Endothelial cell of umbilical vein (primary cell): Measurements from ENCODE around the gene TNFRSF4. TPM values are rescaled to one million over a fixed set of nuclear protein-coding genes. Genes with fewer than 3 reads are reported as not detected.

ENCODE experiments used
- BruUV-seq: library from RNA; stranded (reverse); fragments of 400-500 nt; replicated peaks from 2 replicates; lab custom pipeline; 2021; lab: Mats Ljungman, UMichigan
- CTCF ChIA-PET: fragments of 300-600, 350-600 bp; sonication (Branson Sonifier 250); formaldehyde crosslinking; loops from one replicate; lab custom pipeline; 2021; ENCODE audit warnings: antibody characterized with exemption, inconsistent platforms; lab: Charles Lee
- POLR2A ChIA-PET: fragments of 300-600, 350-600 bp; sonication (Branson Sonifier 250); formaldehyde crosslinking; loops from one replicate; lab custom pipeline; 2021; ENCODE audit warnings: antibody characterized with exemption, inconsistent platforms; lab: Charles Lee
- DNase-seq: peaks from one replicate; pipeline ENCODE4 v3.0.0-alpha.2; 2011; ENCODE audit warnings: low read depth, low spot score
- FAIRE-seq: peaks from 2 replicates; lab custom pipeline; 2011; peaks lifted over from hg19 to GRCh38; lab: Jason Lieb, UNC
- H2AFZ ChIP-seq: 2 replicates; pipeline ENCODE4 v1.6.0; 2012; ENCODE audit warnings: low read depth, low read length, control low read depth, inconsistent platforms
- H3K27ac ChIP-seq: 2 replicates; pipeline ENCODE4 v1.5.1; 2011; ENCODE audit warnings: low read depth, mild to moderate bottlenecking, control low read depth, low read length, moderate library complexity; ENCODE audit not compliant: insufficient read depth
- H3K27me3 ChIP-seq, 2 experiments: 2 replicates each; pipeline versions ENCODE4 v1.6.0 to v1.6.1; 2011; ENCODE audit warnings: low read length in 2 of 2, mixed read lengths in 1 of 2; ENCODE audit not compliant: control insufficient read depth in 2 of 2, insufficient read depth in 2 of 2
- H3K36me3 ChIP-seq, 2 experiments: 2 replicates in 1 of 2; 3 replicates in 1 of 2; pipeline ENCODE4 v1.5.1; 2011; ENCODE audit warnings: low read length in 2 of 2, mild to moderate bottlenecking in 1 of 2, moderate library complexity in 1 of 2; ENCODE audit not compliant: control insufficient read depth in 2 of 2, insufficient read depth in 2 of 2; ENCODE audit errors: extremely low read depth in 1 of 2
- H3K4me1 ChIP-seq: 3 replicates; pipeline ENCODE4 v1.5.1; 2011; ENCODE audit warnings: mild to moderate bottlenecking, low read length; ENCODE audit not compliant: control insufficient read depth, insufficient read depth; ENCODE audit errors: extremely low read depth
- H3K4me2 ChIP-seq: 2 replicates; pipeline ENCODE4 v1.6.1; 2011; ENCODE audit warnings: low read length, control low read depth, mixed read lengths; ENCODE audit not compliant: insufficient read depth
- H3K4me3 ChIP-seq, 3 experiments: fragments of 200-600 bp in 1 of 3; sonication (generic), shearing (Covaris generic) in 1 of 3; replicated peaks in 1 of 3; 2 replicates each; pipeline ENCODE4 v1.5.1; 2011 to 2016; ENCODE audit warnings: control low read depth in 3 of 3, low read length in 3 of 3, mild to moderate bottlenecking in 2 of 3, inconsistent platforms in 1 of 3, low read depth in 1 of 3, moderate library complexity in 1 of 3; ENCODE audit not compliant: insufficient read depth in 1 of 3
- H3K79me2 ChIP-seq: 2 replicates; pipeline ENCODE4 v1.6.0; 2012; ENCODE audit warnings: low read length, inconsistent platforms; ENCODE audit not compliant: control insufficient read depth, insufficient read depth
- H3K9ac ChIP-seq: replicated peaks from 2 replicates; pipeline ENCODE3; 2011; ENCODE audit warnings: low read length, control low read depth; ENCODE audit not compliant: insufficient read depth; ENCODE audit errors: extremely low read depth
- H3K9me1 ChIP-seq: replicated peaks from 3 replicates; pipeline ENCODE4 v1.6.0; 2011; ENCODE audit warnings: mild to moderate bottlenecking, low read length; ENCODE audit not compliant: control insufficient read depth, insufficient read depth; ENCODE audit errors: extremely low read depth
- H3K9me3 ChIP-seq: replicated peaks from 2 replicates; pipeline ENCODE4 v1.5.1; 2012; ENCODE audit warnings: low read length, inconsistent platforms; ENCODE audit not compliant: control insufficient read depth, insufficient read depth
- H4K20me1 ChIP-seq: replicated peaks from 2 replicates; pipeline ENCODE3; 2011; ENCODE audit warnings: mild to moderate bottlenecking, low read length; ENCODE audit not compliant: control insufficient read depth, insufficient read depth; ENCODE audit errors: extremely low read depth
- EZH2 ChIP-seq: IDR thresholded peaks from 2 replicates; pipeline ENCODE4 v1.6.1; 2012; ENCODE audit warnings: borderline replicate concordance, low read depth, mild to moderate bottlenecking, moderate library complexity, low read length, inconsistent platforms; ENCODE audit not compliant: severe bottlenecking
- FOS ChIP-seq: IDR thresholded peaks from 2 replicates; pipeline ENCODE4 v1.6.1; 2011; ENCODE audit warnings: mild to moderate bottlenecking, low read length, moderate library complexity, borderline replicate concordance; ENCODE audit not compliant: insufficient read depth
- GATA2 ChIP-seq: IDR thresholded peaks from 2 replicates; pipeline ENCODE4 v1.7.0; 2011; ENCODE audit warnings: low read depth, mild to moderate bottlenecking, moderate library complexity, mixed read lengths, low read length; ENCODE audit not compliant: insufficient read length, insufficient read depth
- JUN ChIP-seq: IDR thresholded peaks from 2 replicates; pipeline ENCODE4 v1.6.1; 2011; ENCODE audit warnings: borderline replicate concordance, low read depth; ENCODE audit not compliant: insufficient read length, insufficient read depth
- MYC ChIP-seq: IDR thresholded peaks from one replicate; pipeline ENCODE4 v1.6.1; 2011; ENCODE audit warnings: mild to moderate bottlenecking, low read depth, low read length
- POLR2A ChIP-seq: IDR thresholded peaks from 2 replicates; pipeline ENCODE4 v1.6.1; 2012; ENCODE audit warnings: low read depth, mild to moderate bottlenecking, control low read depth, low read length
- POLR2AphosphoS5 ChIP-seq: IDR thresholded peaks from 2 replicates; pipeline ENCODE4 v1.6.1; 2012; ENCODE audit warnings: low read depth, mild to moderate bottlenecking, control low read depth, low read length, moderate library complexity; ENCODE audit not compliant: insufficient read depth
- dilution Hi-C: fragments of 300-500 bp; cut with MboI; formaldehyde crosslinking; loops from one replicate; pipeline ENCODE4 v1.15.0; 2019; ENCODE audit warnings: low sequenced_read_pairs; ENCODE audit not compliant: extremely low pct_ligation_motif_present
- intact Hi-C: fragments of 100-400 bp; cut with micrococcal nuclease; formaldehyde crosslinking; loops from one replicate; pipeline ENCODE4 v1.10.0; 2022
- polyA plus RNA-seq, 4 experiments: library from polyadenylated mRNA; depleted of rRNA in 3 of 4; stranded (reverse) in 3 of 4; unstranded in 1 of 4; fragments of >200 nt; gene quantifications; 2 replicates each; pipeline versions ENCODE4 v1.2.1 to v1.2.3, GENCODE V29; 2011 to 2012; ENCODE audit warnings: missing spikeins in 1 of 4
- total RNA-seq: library from RNA; stranded (reverse); gene quantifications from 2 replicates; pipeline ENCODE4 v1.2.3, GENCODE V29; 2021
- TF ChIP-seq, protein P1 (sequence below), 2 donors: IDR thresholded peaks; 1 replicate in 1 of 2; 2 replicates in 1 of 2; pipeline ENCODE4 v1.5.1; 2011; ENCODE audit warnings: low read length in 2 of 2, mild to moderate bottlenecking in 2 of 2, moderate library complexity in 2 of 2, control low read depth in 1 of 2, inconsistent platforms in 1 of 2, low read depth in 1 of 2; ENCODE audit not compliant: insufficient read depth in 1 of 2; ENCODE audit errors: extremely low read depth in 1 of 2
- TF ChIP-seq, protein P2 (sequence below): IDR thresholded peaks from 2 replicates; pipeline ENCODE4 v1.6.1; 2011; ENCODE audit not compliant: insufficient read depth, insufficient read length

The TNFRSF4 gene
- total and polyA plus RNA-seq, 2 donors (not counting 3 experiments of a cell fraction or from before 2014, with no cell fraction given), result 0.55 to 1.5 TPM

DNA sequence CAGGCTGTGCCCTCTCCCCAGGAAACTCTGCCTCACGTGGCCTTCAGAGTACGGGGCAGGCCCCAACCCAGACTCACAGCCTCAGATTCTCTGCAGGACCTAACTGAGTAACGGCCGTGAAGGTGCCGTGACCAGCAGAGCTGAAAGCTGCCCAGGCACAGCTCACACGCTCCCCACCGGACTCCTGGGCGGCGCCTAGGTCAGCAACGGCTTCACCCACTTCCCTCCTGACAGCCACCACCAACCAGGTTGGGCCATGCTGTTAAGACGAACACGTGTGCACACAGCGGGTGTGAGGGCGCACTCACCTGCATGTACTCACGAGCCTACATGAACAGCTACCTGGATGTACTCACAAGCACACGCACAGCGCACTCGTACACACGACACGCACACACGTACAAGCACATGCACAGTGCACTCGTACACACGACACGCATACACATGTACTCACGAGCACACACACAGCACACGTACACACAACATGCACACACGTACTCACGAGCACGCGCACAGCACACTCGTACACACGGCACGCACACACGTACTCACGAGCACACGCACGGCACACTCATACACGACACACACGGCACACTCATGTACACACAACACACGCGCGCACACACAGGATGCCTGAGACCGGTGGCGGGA lies 8.7 kb upstream of the TNFRSF4 start:
- BruUV-seq, result no TSS peak
- Histone ChIP-seq H4K20me1 (no peaks in the 10 kb centered on the region), H3K27ac (no peak overlapping the region), H3K79me2 (peaks cover 22% of the 10 kb centered on the region), H3K4me3 (no peak overlapping the region), H3K36me3 (peaks cover 0 to 54% of the 10 kb centered on the region in 2 experiments), H3K4me1 (no peaks in the 10 kb centered on the region), H3K9me1 (no peaks in the 10 kb centered on the region), H3K4me2 (no peak overlapping the region), H2AFZ (no peak overlapping the region), H3K9ac (no peak overlapping the region), H3K9me3 (no peaks in the 10 kb centered on the region), H3K27me3 (no peaks in the 10 kb centered on the region)
- intact Hi-C loops, result no loop called here
- TF ChIP-seq POLR2A (no peak), JUN (no peak), GATA2 (no peak), FOS (no peak), POLR2AphosphoS5 (no peak), EZH2 (no peak), MYC (no peak)
- TF ChIP-seq, protein P1, sequence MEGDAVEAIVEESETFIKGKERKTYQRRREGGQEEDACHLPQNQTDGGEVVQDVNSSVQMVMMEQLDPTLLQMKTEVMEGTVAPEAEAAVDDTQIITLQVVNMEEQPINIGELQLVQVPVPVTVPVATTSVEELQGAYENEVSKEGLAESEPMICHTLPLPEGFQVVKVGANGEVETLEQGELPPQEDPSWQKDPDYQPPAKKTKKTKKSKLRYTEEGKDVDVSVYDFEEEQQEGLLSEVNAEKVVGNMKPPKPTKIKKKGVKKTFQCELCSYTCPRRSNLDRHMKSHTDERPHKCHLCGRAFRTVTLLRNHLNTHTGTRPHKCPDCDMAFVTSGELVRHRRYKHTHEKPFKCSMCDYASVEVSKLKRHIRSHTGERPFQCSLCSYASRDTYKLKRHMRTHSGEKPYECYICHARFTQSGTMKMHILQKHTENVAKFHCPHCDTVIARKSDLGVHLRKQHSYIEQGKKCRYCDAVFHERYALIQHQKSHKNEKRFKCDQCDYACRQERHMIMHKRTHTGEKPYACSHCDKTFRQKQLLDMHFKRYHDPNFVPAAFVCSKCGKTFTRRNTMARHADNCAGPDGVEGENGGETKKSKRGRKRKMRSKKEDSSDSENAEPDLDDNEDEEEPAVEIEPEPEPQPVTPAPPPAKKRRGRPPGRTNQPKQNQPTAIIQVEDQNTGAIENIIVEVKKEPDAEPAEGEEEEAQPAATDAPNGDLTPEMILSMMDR (IDR thresholded peaks at IDR 0.05; ENCODE audit: extremely low read depth in 1 of 2, insufficient read depth in 1 of 2, low read depth in 1 of 2, low read length in 2 of 2), result no peak
- TF ChIP-seq, protein P2, sequence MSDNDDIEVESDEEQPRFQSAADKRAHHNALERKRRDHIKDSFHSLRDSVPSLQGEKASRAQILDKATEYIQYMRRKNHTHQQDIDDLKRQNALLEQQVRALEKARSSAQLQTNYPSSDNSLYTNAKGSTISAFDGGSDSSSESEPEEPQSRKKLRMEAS, result no peak
- DNase-seq (no peak), FAIRE-seq (no peak)
- CTCF ChIA-PET, result no interaction called here
- POLR2A ChIA-PET, result no interaction called here
- dilution Hi-C loops, result no loop called here
